Endothelial cell of umbilical vein (primary cell): Measurements from ENCODE around the gene ELOVL5. TPM values are rescaled to one million over a fixed set of nuclear protein-coding genes. Genes with fewer than 3 reads are reported as not detected.

Experiments
- BruUV-seq: library from RNA; stranded (reverse); fragments of 400-500 nt; replicated peaks from 2 replicates; lab custom pipeline; 2021; lab: Mats Ljungman, UMichigan
- CTCF ChIA-PET: fragments of 300-600, 350-600 bp; sonication (Branson Sonifier 250); formaldehyde crosslinking; loops from one replicate; lab custom pipeline; 2021; ENCODE audit warnings: antibody characterized with exemption, inconsistent platforms; lab: Charles Lee
- POLR2A ChIA-PET: fragments of 300-600, 350-600 bp; sonication (Branson Sonifier 250); formaldehyde crosslinking; loops from one replicate; lab custom pipeline; 2021; ENCODE audit warnings: antibody characterized with exemption, inconsistent platforms; lab: Charles Lee
- DNase-seq: peaks from one replicate; pipeline ENCODE4 v3.0.0-alpha.2; 2011; ENCODE audit warnings: low read depth, low spot score
- FAIRE-seq: peaks from 2 replicates; lab custom pipeline; 2011; peaks lifted over from hg19 to GRCh38; lab: Jason Lieb, UNC
- H2AFZ ChIP-seq: 2 replicates; pipeline ENCODE4 v1.6.0; 2012; ENCODE audit warnings: low read depth, low read length, control low read depth, inconsistent platforms
- H3K27ac ChIP-seq: 2 replicates; pipeline ENCODE4 v1.5.1; 2011; ENCODE audit warnings: low read depth, mild to moderate bottlenecking, control low read depth, low read length, moderate library complexity; ENCODE audit not compliant: insufficient read depth
- H3K27me3 ChIP-seq, 2 experiments: 2 replicates each; pipeline versions ENCODE4 v1.6.0 to v1.6.1; 2011; ENCODE audit warnings: low read length in 2 of 2, mixed read lengths in 1 of 2; ENCODE audit not compliant: control insufficient read depth in 2 of 2, insufficient read depth in 2 of 2
- H3K36me3 ChIP-seq, 2 experiments: 2 replicates in 1 of 2; 3 replicates in 1 of 2; pipeline ENCODE4 v1.5.1; 2011; ENCODE audit warnings: low read length in 2 of 2, mild to moderate bottlenecking in 1 of 2, moderate library complexity in 1 of 2; ENCODE audit not compliant: control insufficient read depth in 2 of 2, insufficient read depth in 2 of 2; ENCODE audit errors: extremely low read depth in 1 of 2
- H3K4me1 ChIP-seq: 3 replicates; pipeline ENCODE4 v1.5.1; 2011; ENCODE audit warnings: mild to moderate bottlenecking, low read length; ENCODE audit not compliant: control insufficient read depth, insufficient read depth; ENCODE audit errors: extremely low read depth
- H3K4me2 ChIP-seq: 2 replicates; pipeline ENCODE4 v1.6.1; 2011; ENCODE audit warnings: low read length, control low read depth, mixed read lengths; ENCODE audit not compliant: insufficient read depth
- H3K4me3 ChIP-seq, 3 experiments: fragments of 200-600 bp in 1 of 3; sonication (generic), shearing (Covaris generic) in 1 of 3; replicated peaks in 1 of 3; 2 replicates each; pipeline ENCODE4 v1.5.1; 2011 to 2016; ENCODE audit warnings: control low read depth in 3 of 3, low read length in 3 of 3, mild to moderate bottlenecking in 2 of 3, inconsistent platforms in 1 of 3, low read depth in 1 of 3, moderate library complexity in 1 of 3; ENCODE audit not compliant: insufficient read depth in 1 of 3
- H3K79me2 ChIP-seq: 2 replicates; pipeline ENCODE4 v1.6.0; 2012; ENCODE audit warnings: low read length, inconsistent platforms; ENCODE audit not compliant: control insufficient read depth, insufficient read depth
- H3K9ac ChIP-seq: replicated peaks from 2 replicates; pipeline ENCODE3; 2011; ENCODE audit warnings: low read length, control low read depth; ENCODE audit not compliant: insufficient read depth; ENCODE audit errors: extremely low read depth
- H3K9me1 ChIP-seq: replicated peaks from 3 replicates; pipeline ENCODE4 v1.6.0; 2011; ENCODE audit warnings: mild to moderate bottlenecking, low read length; ENCODE audit not compliant: control insufficient read depth, insufficient read depth; ENCODE audit errors: extremely low read depth
- H3K9me3 ChIP-seq: replicated peaks from 2 replicates; pipeline ENCODE4 v1.5.1; 2012; ENCODE audit warnings: low read length, inconsistent platforms; ENCODE audit not compliant: control insufficient read depth, insufficient read depth
- H4K20me1 ChIP-seq: replicated peaks from 2 replicates; pipeline ENCODE3; 2011; ENCODE audit warnings: mild to moderate bottlenecking, low read length; ENCODE audit not compliant: control insufficient read depth, insufficient read depth; ENCODE audit errors: extremely low read depth
- EZH2 ChIP-seq: IDR thresholded peaks from 2 replicates; pipeline ENCODE4 v1.6.1; 2012; ENCODE audit warnings: borderline replicate concordance, low read depth, mild to moderate bottlenecking, moderate library complexity, low read length, inconsistent platforms; ENCODE audit not compliant: severe bottlenecking
- FOS ChIP-seq: IDR thresholded peaks from 2 replicates; pipeline ENCODE4 v1.6.1; 2011; ENCODE audit warnings: mild to moderate bottlenecking, low read length, moderate library complexity, borderline replicate concordance; ENCODE audit not compliant: insufficient read depth
- GATA2 ChIP-seq: IDR thresholded peaks from 2 replicates; pipeline ENCODE4 v1.7.0; 2011; ENCODE audit warnings: low read depth, mild to moderate bottlenecking, moderate library complexity, mixed read lengths, low read length; ENCODE audit not compliant: insufficient read length, insufficient read depth
- JUN ChIP-seq: IDR thresholded peaks from 2 replicates; pipeline ENCODE4 v1.6.1; 2011; ENCODE audit warnings: borderline replicate concordance, low read depth; ENCODE audit not compliant: insufficient read length, insufficient read depth
- MYC ChIP-seq: IDR thresholded peaks from one replicate; pipeline ENCODE4 v1.6.1; 2011; ENCODE audit warnings: mild to moderate bottlenecking, low read depth, low read length
- POLR2A ChIP-seq: IDR thresholded peaks from 2 replicates; pipeline ENCODE4 v1.6.1; 2012; ENCODE audit warnings: low read depth, mild to moderate bottlenecking, control low read depth, low read length
- POLR2AphosphoS5 ChIP-seq: IDR thresholded peaks from 2 replicates; pipeline ENCODE4 v1.6.1; 2012; ENCODE audit warnings: low read depth, mild to moderate bottlenecking, control low read depth, low read length, moderate library complexity; ENCODE audit not compliant: insufficient read depth
- dilution Hi-C: fragments of 300-500 bp; cut with MboI; formaldehyde crosslinking; loops from one replicate; pipeline ENCODE4 v1.15.0; 2019; ENCODE audit warnings: low sequenced_read_pairs; ENCODE audit not compliant: extremely low pct_ligation_motif_present
- intact Hi-C: fragments of 100-400 bp; cut with micrococcal nuclease; formaldehyde crosslinking; loops from one replicate; pipeline ENCODE4 v1.10.0; 2022
- polyA plus RNA-seq, 4 experiments: library from polyadenylated mRNA; depleted of rRNA in 3 of 4; stranded (reverse) in 3 of 4; unstranded in 1 of 4; fragments of >200 nt; gene quantifications; 2 replicates each; pipeline versions ENCODE4 v1.2.1 to v1.2.3, GENCODE V29; 2011 to 2012; ENCODE audit warnings: missing spikeins in 1 of 4
- total RNA-seq: library from RNA; stranded (reverse); gene quantifications from 2 replicates; pipeline ENCODE4 v1.2.3, GENCODE V29; 2021
- TF ChIP-seq, protein P1 (sequence below), 2 donors: IDR thresholded peaks; 1 replicate in 1 of 2; 2 replicates in 1 of 2; pipeline ENCODE4 v1.5.1; 2011; ENCODE audit warnings: low read length in 2 of 2, mild to moderate bottlenecking in 2 of 2, moderate library complexity in 2 of 2, control low read depth in 1 of 2, inconsistent platforms in 1 of 2, low read depth in 1 of 2; ENCODE audit not compliant: insufficient read depth in 1 of 2; ENCODE audit errors: extremely low read depth in 1 of 2
- TF ChIP-seq, protein P2 (sequence below): IDR thresholded peaks from 2 replicates; pipeline ENCODE4 v1.6.1; 2011; ENCODE audit not compliant: insufficient read depth, insufficient read length

The ELOVL5 gene
- total and polyA plus RNA-seq, 2 donors (not counting 3 experiments of a cell fraction or from before 2014, with no cell fraction given) = 85.9 to 140 TPM

DNA sequence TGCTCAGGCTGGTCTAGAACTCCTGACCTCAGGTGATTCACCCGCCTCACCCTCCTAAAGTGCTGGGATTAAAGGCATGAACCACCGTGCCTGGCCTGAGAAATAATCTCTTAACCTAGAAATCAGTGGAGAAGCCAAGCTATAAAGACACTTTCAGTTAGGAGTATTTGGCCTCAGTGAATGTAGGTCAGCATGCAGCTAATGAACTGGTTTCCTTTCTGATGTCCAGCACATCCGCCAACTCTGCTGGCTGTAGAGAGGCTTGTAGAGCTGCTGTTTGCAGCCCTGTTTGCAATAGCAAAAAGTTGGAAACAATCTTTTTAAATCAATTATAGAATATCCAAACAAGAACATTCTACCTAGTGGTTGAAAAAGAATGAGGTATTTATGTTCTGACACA, 42.4 kb upstream of the ELOVL5 start:
- Histone ChIP-seq H4K20me1 (no peaks in the 10 kb centered on the region), H2AFZ (no peak overlapping the region), H3K79me2 (no peaks in the 10 kb centered on the region), H3K4me1 (no peaks in the 10 kb centered on the region), H3K36me3 (no peaks in the 10 kb centered on the region), H3K4me2 (no peak overlapping the region), H3K9me1 (no peaks in the 10 kb centered on the region), H3K9ac (no peak overlapping the region), H3K27me3 (peaks cover 2 to 4% of the 10 kb centered on the region in 2 experiments), H3K4me3 (no peak overlapping the region), H3K9me3 (no peaks in the 10 kb centered on the region), H3K27ac (no peak overlapping the region)
- ChIA-PET CTCF (interaction anchor here (0.7 to 1.1 kb wide), 2 partner anchors 57 to 328 kb away, joined by 3 read pairs; no protein-coding TSS in a partner anchor), POLR2A (no interaction called here)
- no peak for FAIRE-seq
- TF ChIP-seq EZH2 (no peak), MYC (no peak), JUN (no peak), FOS (no peak), GATA2 (no peak), POLR2AphosphoS5 (no peak), POLR2A (no peak)
- TF ChIP-seq, protein P1, sequence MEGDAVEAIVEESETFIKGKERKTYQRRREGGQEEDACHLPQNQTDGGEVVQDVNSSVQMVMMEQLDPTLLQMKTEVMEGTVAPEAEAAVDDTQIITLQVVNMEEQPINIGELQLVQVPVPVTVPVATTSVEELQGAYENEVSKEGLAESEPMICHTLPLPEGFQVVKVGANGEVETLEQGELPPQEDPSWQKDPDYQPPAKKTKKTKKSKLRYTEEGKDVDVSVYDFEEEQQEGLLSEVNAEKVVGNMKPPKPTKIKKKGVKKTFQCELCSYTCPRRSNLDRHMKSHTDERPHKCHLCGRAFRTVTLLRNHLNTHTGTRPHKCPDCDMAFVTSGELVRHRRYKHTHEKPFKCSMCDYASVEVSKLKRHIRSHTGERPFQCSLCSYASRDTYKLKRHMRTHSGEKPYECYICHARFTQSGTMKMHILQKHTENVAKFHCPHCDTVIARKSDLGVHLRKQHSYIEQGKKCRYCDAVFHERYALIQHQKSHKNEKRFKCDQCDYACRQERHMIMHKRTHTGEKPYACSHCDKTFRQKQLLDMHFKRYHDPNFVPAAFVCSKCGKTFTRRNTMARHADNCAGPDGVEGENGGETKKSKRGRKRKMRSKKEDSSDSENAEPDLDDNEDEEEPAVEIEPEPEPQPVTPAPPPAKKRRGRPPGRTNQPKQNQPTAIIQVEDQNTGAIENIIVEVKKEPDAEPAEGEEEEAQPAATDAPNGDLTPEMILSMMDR (IDR thresholded peaks at IDR 0.05; ENCODE audit: extremely low read depth in 1 of 2, insufficient read depth in 1 of 2, low read depth in 1 of 2, low read length in 2 of 2) = no peak
- TF ChIP-seq, protein P2, sequence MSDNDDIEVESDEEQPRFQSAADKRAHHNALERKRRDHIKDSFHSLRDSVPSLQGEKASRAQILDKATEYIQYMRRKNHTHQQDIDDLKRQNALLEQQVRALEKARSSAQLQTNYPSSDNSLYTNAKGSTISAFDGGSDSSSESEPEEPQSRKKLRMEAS = no peak
- DNase-seq = peak; percentile 71
- intact Hi-C loops = no loop called here
- dilution Hi-C loops = no loop called here
- no TSS peak for BruUV-seq
